ENCODE data around the gene AP1M2. TPM values are rescaled to one million over a fixed set of nuclear protein-coding genes. Genes with fewer than 3 reads are reported as not detected.
"Not testable (repeated sequence)": the region's sequence is repeated elsewhere in the genome, so short reads cannot be mapped to it uniquely, and the experiment has no call there.

Gene AP1M2
- total RNA-seq, 1 experiment from 2014 or later = 196 TPM

- no peak for TF ChIP-seq CTCF (IDR thresholded peaks at IDR 0.05; ENCODE audit: insufficient read depth in 1 of 2, low read depth in 1 of 2, low read length in 1 of 2, severe bottlenecking in 1 of 2, unreplicated experiment in 1 of 2)
- no TSS peak for BruUV-seq (replicated peaks)
- Mint-ChIP-seq H3K36me3 (ENCODE audit: insufficient read depth, unreplicated experiment) (peaks cover 7% of the 10 kb centered on the region), H3K27me3 (ENCODE audit: insufficient read depth, unreplicated experiment) (no peaks in the 10 kb centered on the region), H3K9me3 (ENCODE audit: unreplicated experiment) (no peaks in the 10 kb centered on the region), H3K4me1 (ENCODE audit: low read depth, unreplicated experiment) (no peaks in the 10 kb centered on the region), H3K4me3 (ENCODE audit: unreplicated experiment) (peak overlapping the region; percentile 78), H3K27ac (ENCODE audit: unreplicated experiment) (no peak overlapping the region)
- CTCF ChIA-PET = interaction anchor here (0.6 to 1.0 kb wide), 4 partner anchors 10 to 348 kb away, joined by 3 to 7 read pairs (median 4); partner anchors contain the start of gene DNMT1
- H3K9me3 ChIP-seq = no peaks in the 10 kb centered on the region
- no peaks in the 10 kb centered on the region for H3K27me3 ChIP-seq (replicated peaks; ENCODE audit: control insufficient read depth, insufficient read depth, low read length)
- DNase-seq = no peak
- no peaks in the 10 kb centered on the region for H3K36me3 ChIP-seq (ENCODE audit: control insufficient read depth, insufficient read depth, low read length)
- peak overlapping the region; percentile 78 for H3K4me3 ChIP-seq (ENCODE audit: low read depth, low read length)
- POLR2A ChIA-PET = interaction anchor here (0.6 kb wide), 1 partner anchor 85 kb away, joined by 4 read pairs; no protein-coding TSS in a partner anchor
- intact Hi-C loops (cut with micrococcal nuclease; ENCODE audit: unreplicated experiment) = loop anchor here (1.0 to 5.0 kb wide), 2 partner anchors 23 to 41 kb away; partner anchors contain the start of genes KEAP1 and KRI1
- peaks cover 3% of the 10 kb centered on the region; the same call in 1 of the 2 replicates for H3K4me1 ChIP-seq
These were observed 44.1 kb downstream of the AP1M2 start for GRCh38 chr19:10543059-10543419.

GRCh38 chr19:10539016-10539415 is 48.1 kb downstream of the AP1M2 start:
- BruUV-seq (replicated peaks); intact Hi-C loops (cut with micrococcal nuclease; ENCODE audit: unreplicated experiment); POLR2A ChIA-PET; H3K4me3 ChIP-seq (ENCODE audit: low read depth, low read length); H3K27me3 Mint-ChIP-seq (ENCODE audit: insufficient read depth, unreplicated experiment); H3K9me3 ChIP-seq; H3K36me3 ChIP-seq (ENCODE audit: control insufficient read depth, insufficient read depth, low read length); H3K9me3 Mint-ChIP-seq (ENCODE audit: unreplicated experiment); H3K27me3 ChIP-seq (replicated peaks; ENCODE audit: control insufficient read depth, insufficient read depth, low read length); H3K36me3 Mint-ChIP-seq (ENCODE audit: insufficient read depth, unreplicated experiment); H3K4me1 ChIP-seq; H3K4me3 Mint-ChIP-seq (ENCODE audit: unreplicated experiment); CTCF ChIA-PET; H3K27ac Mint-ChIP-seq (ENCODE audit: unreplicated experiment); DNase-seq; H3K4me1 Mint-ChIP-seq (ENCODE audit: low read depth, unreplicated experiment): not testable (repeated sequence)

- Mint-ChIP-seq H3K27ac (ENCODE audit: unreplicated experiment) (no peak overlapping the region), H3K9me3 (ENCODE audit: unreplicated experiment) (no peaks in the 10 kb centered on the region), H3K4me1 (ENCODE audit: low read depth, unreplicated experiment) (no peaks in the 10 kb centered on the region), H3K36me3 (ENCODE audit: insufficient read depth, unreplicated experiment) (no peaks in the 10 kb centered on the region), H3K27me3 (ENCODE audit: insufficient read depth, unreplicated experiment) (no peaks in the 10 kb centered on the region), H3K4me3 (ENCODE audit: unreplicated experiment) (no peak overlapping the region)
- Histone ChIP-seq H3K4me1 (no peaks in the 10 kb centered on the region; the same call in 1 of the 2 replicates), H3K9me3 (no peaks in the 10 kb centered on the region), H3K36me3 (ENCODE audit: control insufficient read depth, insufficient read depth, low read length) (no peaks in the 10 kb centered on the region), H3K27me3 (replicated peaks; ENCODE audit: control insufficient read depth, insufficient read depth, low read length) (no peaks in the 10 kb centered on the region), H3K4me3 (ENCODE audit: low read depth, low read length) (no peak overlapping the region)
- ChIA-PET POLR2A (interaction anchor here (0.9 kb wide), 1 partner anchor 205 kb away, joined by 8 read pairs; the partner anchor contains the start of gene RAVER1), CTCF (interaction anchor here (0.6 to 1.0 kb wide), 2 partner anchors 33 to 115 kb away, joined by 3 to 4 read pairs; no protein-coding TSS in a partner anchor)
- TF ChIP-seq CTCF (IDR thresholded peaks at IDR 0.05; ENCODE audit: insufficient read depth in 1 of 2, low read depth in 1 of 2, low read length in 1 of 2, severe bottlenecking in 1 of 2, unreplicated experiment in 1 of 2) = no peak
- BruUV-seq (replicated peaks) = no TSS peak
- intact Hi-C loops (cut with micrococcal nuclease; ENCODE audit: unreplicated experiment) = no loop called here
- DNase-seq = no peak
These were observed 48.7 kb downstream of the AP1M2 start for GRCh38 chr19:10538204-10538983.

All from Caco-2 (cell line).